IMR-90 (cell line): ENCODE data around the gene PDLIM5. TPM values are rescaled to one million over a fixed set of nuclear protein-coding genes. Genes with fewer than 3 reads are reported as not detected.

ENCODE experiments used
- ATAC-seq: fragments of 200-7000 bp; cut with Tn5 transposase; 2 replicates; pipeline ENCODE4 v1.9.1; 2020; ENCODE audit warnings: low read depth, mild to moderate bottlenecking, moderate library complexity
- Bru-seq: library from RNA; stranded (reverse); fragments of 400-500 nt; gene quantifications from one replicate; lab custom pipeline; 2021; lab: Mats Ljungman, UMichigan
- BruChase-seq, 2 experiments: library from RNA; stranded (reverse); fragments of 400-500 nt; gene quantifications; one replicate each; lab custom pipeline; 2021; lab: Mats Ljungman, UMichigan
- BruUV-seq: library from RNA; stranded (reverse); fragments of 400-500 nt; replicated peaks from 2 replicates; lab custom pipeline; 2021; lab: Mats Ljungman, UMichigan
- CTCF ChIA-PET: fragments of 300-600 bp; formaldehyde crosslinking; extraction: SDS; loops from one replicate; lab custom pipeline; 2021; ENCODE audit warnings: antibody characterized with exemption; lab: Yijun Ruan, JAX
- POLR2A ChIA-PET: fragments of 300-600 bp; sonication (Branson Sonifier 250); formaldehyde crosslinking; loops from one replicate; lab custom pipeline; 2022; ENCODE audit warnings: antibody characterized with exemption; ENCODE audit not compliant: unreplicated experiment; lab: Charles Lee
- DNase-seq: peaks from one replicate; pipeline ENCODE4 v3.0.0; 2013
- H2AFZ ChIP-seq: replicated peaks from 2 replicates; pipeline ENCODE3; 2013; ENCODE audit warnings: low read length, mild to moderate bottlenecking; ENCODE audit not compliant: poor library complexity
- H2AK5ac ChIP-seq: 2 replicates; pipeline ENCODE4 v1.6.1; 2013; ENCODE audit warnings: low read depth, low read length, inconsistent platforms
- H2AK9ac ChIP-seq: replicated peaks from 2 replicates; pipeline ENCODE3; 2013; ENCODE audit warnings: mild to moderate bottlenecking, low read depth, low read length, moderate library complexity; ENCODE audit not compliant: poor library complexity
- H2BK120ac ChIP-seq: 2 replicates; pipeline ENCODE4 v1.6.1; 2013; ENCODE audit warnings: low read depth, low read length, inconsistent platforms
- H2BK15ac ChIP-seq: 3 replicates; pipeline ENCODE4 v1.6.1; 2013; ENCODE audit warnings: low read depth, low read length, inconsistent platforms
- H2BK20ac ChIP-seq: 2 replicates; pipeline ENCODE4 v1.6.1; 2013; ENCODE audit warnings: low read depth, mild to moderate bottlenecking, inconsistent platforms, low read length, moderate library complexity
- H2BK5ac ChIP-seq: 2 replicates; pipeline ENCODE4 v1.6.1; 2013; ENCODE audit warnings: mild to moderate bottlenecking, low read depth, low read length, inconsistent platforms; ENCODE audit not compliant: poor library complexity, severe bottlenecking
- H3K14ac ChIP-seq: replicated peaks from 2 replicates; pipeline ENCODE4 v1.6.1; 2013; ENCODE audit warnings: low read depth, low read length, inconsistent platforms
- H3K18ac ChIP-seq: 2 replicates; pipeline ENCODE4 v1.6.1; 2013; ENCODE audit warnings: low read depth, low read length, control low read depth
- H3K23ac ChIP-seq: 2 replicates; pipeline ENCODE4 v1.6.1; 2013; ENCODE audit warnings: low read depth, low read length, inconsistent platforms
- H3K27ac ChIP-seq: 2 replicates; pipeline ENCODE4 v1.5.1; 2013; ENCODE audit warnings: mild to moderate bottlenecking, control low read depth, low read length; ENCODE audit not compliant: insufficient read depth
- H3K27me3 ChIP-seq: 2 replicates; pipeline ENCODE4 v1.6.1; 2013; ENCODE audit warnings: low read length; ENCODE audit not compliant: control insufficient read depth, insufficient read depth
- H3K36me3 ChIP-seq: 2 replicates; pipeline ENCODE4 v1.6.1; 2013; ENCODE audit warnings: low read length, mixed read lengths; ENCODE audit not compliant: control insufficient read depth, insufficient read depth
- H3K4ac ChIP-seq: 2 replicates; pipeline ENCODE4 v1.6.1; 2013; ENCODE audit warnings: low read depth, low read length, inconsistent platforms
- H3K4me1 ChIP-seq: 2 replicates; pipeline ENCODE4 v1.6.1; 2013; ENCODE audit warnings: low read length, mixed read lengths; ENCODE audit not compliant: control insufficient read depth, insufficient read depth
- H3K4me2 ChIP-seq: 2 replicates; pipeline ENCODE4 v1.6.1; 2013; ENCODE audit warnings: low read depth, mild to moderate bottlenecking, control low read depth, low read length, moderate library complexity
- H3K4me3 ChIP-seq: 2 replicates; pipeline ENCODE4 v1.5.1; 2013; ENCODE audit warnings: low read depth, mild to moderate bottlenecking, control low read depth, low read length, moderate library complexity; ENCODE audit not compliant: insufficient read depth
- H3K56ac ChIP-seq: 2 replicates; pipeline ENCODE4 v1.6.1; 2013; ENCODE audit warnings: low read length, inconsistent platforms; ENCODE audit not compliant: insufficient read depth; ENCODE audit errors: extremely low read depth
- H3K79me1 ChIP-seq, 2 experiments: 2 replicates each; pipeline ENCODE4 v1.6.1; 2013; ENCODE audit warnings: low read length in 2 of 2, inconsistent platforms in 1 of 2, low read depth in 1 of 2
- H3K9ac ChIP-seq: 2 replicates; pipeline ENCODE4 v1.6.1; 2013; ENCODE audit warnings: low read depth, low read length, control low read depth
- H3K9me1 ChIP-seq: 2 replicates; pipeline ENCODE4 v1.6.1; 2013; ENCODE audit warnings: low read length, inconsistent platforms; ENCODE audit not compliant: insufficient read depth
- H3K9me3 ChIP-seq: 2 replicates; pipeline ENCODE4 v1.6.1; 2013; ENCODE audit warnings: low read length; ENCODE audit not compliant: control insufficient read depth, insufficient read depth
- H4K20me1 ChIP-seq: 2 replicates; pipeline ENCODE4 v1.6.1; 2013; ENCODE audit warnings: low read length, inconsistent platforms; ENCODE audit not compliant: insufficient read depth
- H4K5ac ChIP-seq: 2 replicates; pipeline ENCODE4 v1.6.1; 2013; ENCODE audit warnings: mild to moderate bottlenecking, low read depth, low read length, control low read depth
- H4K8ac ChIP-seq, 2 experiments: 2 replicates each; pipeline ENCODE4 v1.6.1; 2013; ENCODE audit warnings: low read depth in 2 of 2, low read length in 2 of 2, control low read depth in 1 of 2, inconsistent platforms in 1 of 2
- H4K91ac ChIP-seq: 2 replicates; pipeline ENCODE4 v1.6.1; 2013; ENCODE audit warnings: low read depth, low read length, inconsistent platforms; ENCODE audit not compliant: insufficient read depth
- CEBPB ChIP-seq: IDR thresholded peaks from 2 replicates; pipeline ENCODE4 v1.6.1; 2012; ENCODE audit warnings: low read depth, low read length, improper control_type of control experiment
- CHD1 ChIP-seq: IDR thresholded peaks from 2 replicates; pipeline ENCODE4 v1.6.1; 2012; ENCODE audit warnings: low read depth, low read length, improper control_type of control experiment
- FOS ChIP-seq: fragments of 150-350 bp; IDR thresholded peaks from 2 replicates; pipeline ENCODE4 v1.6.1; 2016; ENCODE audit warnings: low read depth, low read length
- NFE2L2 ChIP-seq: fragments of 150-350 bp; IDR thresholded peaks from 2 replicates; pipeline ENCODE4 v1.6.1; 2016; ENCODE audit warnings: low read depth, mild to moderate bottlenecking, low read length
- POLR2A ChIP-seq: IDR thresholded peaks from 2 replicates; pipeline ENCODE4 v1.6.1; 2012; ENCODE audit warnings: mild to moderate bottlenecking, low read depth, low read length
- RCOR1 ChIP-seq: IDR thresholded peaks from 2 replicates; pipeline ENCODE4 v1.6.1; 2012; ENCODE audit warnings: mild to moderate bottlenecking, low read length, improper control_type of control experiment; ENCODE audit not compliant: insufficient replicate concordance
- RFX5 ChIP-seq: IDR thresholded peaks from 2 replicates; pipeline ENCODE4 v1.8.0; 2012; ENCODE audit warnings: low read depth, mild to moderate bottlenecking, low read length, moderate library complexity
- WGBS, 2 experiments: methylation state at CpG; one replicate each; pipeline versions ENCODE4 v1.1.5 to v1.1.7; 2013; ENCODE audit warnings: missing lambda C conversion rate in 2 of 2; ENCODE audit not compliant: insufficient read length in 1 of 2; ENCODE audit errors: extremely low coverage in 2 of 2; 5-methylcytosine and 5-hydroxymethylcytosine counted together
- dilution Hi-C: fragments of 300-500 bp; cut with HindIII; formaldehyde crosslinking; loops from one replicate; pipeline ENCODE4 v1.14.3; 2018; ENCODE audit warnings: low sequenced_read_pairs; ENCODE audit not compliant: unreplicated experiment
- in situ Hi-C: fragments of 300-500 bp; cut with MboI; formaldehyde crosslinking; loops from 3 replicates; pipeline ENCODE4 v1.14.3; 2019; ENCODE audit warnings: low sequenced_read_pairs, inconsistent platforms, mixed read lengths
- intact Hi-C: fragments of 100-400 bp; cut with micrococcal nuclease; formaldehyde crosslinking; loops from 2 replicates; pipeline ENCODE4 v1.10.0; 2022
- long read RNA-seq: library from polyadenylated mRNA; unstranded; transcript quantifications from one replicate; pipeline ENCODE4 v2.0.0, GENCODE V29; 2021; ENCODE audit not compliant: unreplicated experiment
- polyA plus RNA-seq, 3 experiments: library from polyadenylated mRNA; depleted of rRNA; stranded (reverse); fragments of >200 nt; gene quantifications; 2 replicates each; pipeline ENCODE4 v1.2.3, GENCODE V29; 2012; ENCODE audit warnings: low replicate concordance in 1 of 3
- total RNA-seq: library from RNA; depleted of rRNA; stranded (reverse); fragments of >200 nt; gene quantifications from 2 replicates; pipeline ENCODE4 v1.2.3, GENCODE V29; 2012; rRNA removed
- TF ChIP-seq, protein P1 (sequence below): conservative IDR thresholded peaks from 2 replicates; pipeline ENCODE4 v1.5.1; 2012; ENCODE audit warnings: mild to moderate bottlenecking, low read depth, low read length, improper control_type of control experiment
- TF ChIP-seq, protein P2 (sequence below): fragments of 150-350 bp; IDR thresholded peaks from 2 replicates; pipeline ENCODE4 v1.6.1; 2016; ENCODE audit warnings: low read depth, mild to moderate bottlenecking, low read length, moderate library complexity, borderline replicate concordance

Gene PDLIM5, protein sequence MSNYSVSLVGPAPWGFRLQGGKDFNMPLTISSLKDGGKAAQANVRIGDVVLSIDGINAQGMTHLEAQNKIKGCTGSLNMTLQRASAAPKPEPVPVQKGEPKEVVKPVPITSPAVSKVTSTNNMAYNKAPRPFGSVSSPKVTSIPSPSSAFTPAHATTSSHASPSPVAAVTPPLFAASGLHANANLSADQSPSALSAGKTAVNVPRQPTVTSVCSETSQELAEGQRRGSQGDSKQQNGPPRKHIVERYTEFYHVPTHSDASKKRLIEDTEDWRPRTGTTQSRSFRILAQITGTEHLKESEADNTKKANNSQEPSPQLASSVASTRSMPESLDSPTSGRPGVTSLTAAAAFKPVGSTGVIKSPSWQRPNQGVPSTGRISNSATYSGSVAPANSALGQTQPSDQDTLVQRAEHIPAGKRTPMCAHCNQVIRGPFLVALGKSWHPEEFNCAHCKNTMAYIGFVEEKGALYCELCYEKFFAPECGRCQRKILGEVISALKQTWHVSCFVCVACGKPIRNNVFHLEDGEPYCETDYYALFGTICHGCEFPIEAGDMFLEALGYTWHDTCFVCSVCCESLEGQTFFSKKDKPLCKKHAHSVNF
- total RNA-seq (159 and 188 TPM in 2 replicates), polyA plus RNA-seq (2012; rRNA removed) (96.5 and 98.9 TPM in 2 replicates), Bru-seq, nascent RNA (percentile 93 among the genes with signal in this experiment), BruChase-seq, experiment 1, labeled RNA remaining after a 6-hour chase (percentile 70 among the genes with signal in this experiment), BruChase-seq, experiment 2, labeled RNA remaining after a 2-hour chase (percentile 65 among the genes with signal in this experiment)
- polyA plus RNA-seq (2012; cell fraction: cytosol; rRNA removed), result 50.8 and 51.2 TPM in 2 replicates
- 53.9 and 106 TPM in 2 replicates for polyA plus RNA-seq (2012; cell fraction: nucleus; rRNA removed; ENCODE audit: low replicate concordance)
- long read RNA-seq, full-length matches to known transcripts, result 19 of 41 reads
- long read RNA-seq, partial matches to known transcripts, result 9 of 41 reads
- long read RNA-seq, other reads (novel, unspliced or antisense), result 13 of 41 reads

DNA sequence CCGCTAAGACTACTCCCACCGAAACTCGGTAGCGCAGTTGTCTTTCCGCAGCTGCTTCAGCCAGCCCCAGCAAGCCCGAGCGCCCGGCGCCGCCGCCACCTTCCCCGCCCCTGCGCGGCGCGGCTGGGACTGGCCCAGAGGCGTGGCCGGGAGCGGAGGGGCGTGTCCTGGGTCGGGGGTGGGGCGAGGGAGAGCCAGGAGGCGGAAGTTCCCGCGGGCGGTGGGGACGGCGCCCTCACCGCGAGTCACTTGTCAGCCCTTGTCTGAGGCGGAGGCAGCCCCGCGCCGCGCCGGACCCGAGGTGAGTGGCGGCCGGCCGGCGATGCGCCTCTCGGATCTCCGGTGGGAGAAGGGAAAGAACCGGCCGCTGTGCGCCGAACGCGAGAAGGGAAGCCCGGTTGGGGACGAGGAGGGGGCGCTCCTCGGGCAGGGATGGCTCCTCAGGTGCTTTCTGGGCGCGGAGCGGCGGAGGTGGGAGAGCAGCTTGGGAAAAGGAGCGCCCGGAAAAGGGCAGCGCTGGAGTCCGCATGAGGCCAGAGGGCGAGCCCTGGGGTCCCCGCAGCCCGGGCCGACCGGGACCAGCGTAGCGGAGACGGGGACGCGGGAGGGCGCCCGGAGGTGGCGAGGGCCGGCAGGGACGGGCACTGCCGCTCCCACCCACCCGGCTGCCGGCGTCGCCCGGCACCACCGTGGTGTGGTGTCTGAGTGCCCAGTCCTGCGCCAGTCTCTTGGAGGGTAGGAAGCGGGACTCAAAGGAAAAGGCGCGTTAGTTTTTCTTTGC is at the start of gene PDLIM5:
TSS of gene PDLIM5 (plus strand) at position 248 of the 781 bp plus-strand sequence. CDS start 3,347 bp downstream, outside the sequence.
- Histone ChIP-seq H3K14ac (peak within 1 kb of the TSS; percentile 97), H3K4me2 (peak within 1 kb of the TSS; percentile 96), H3K79me1 (peaks cover 0 to 13% of the 10 kb centered on the region in 2 experiments; a peak in 3 of 4 replicates), H2BK20ac (peak within 1 kb of the TSS; percentile 22; the same call in 1 of the 2 replicates), H3K9me3 (no peaks in the 10 kb centered on the region), H3K36me3 (peaks cover 2% of the 10 kb centered on the region; the same call in 1 of the 2 replicates), H4K8ac (peak within 1 kb of the TSS; percentile 66 to 76), H2AK9ac (peak within 1 kb of the TSS; percentile 28), H3K4me3 (peak within 1 kb of the TSS; percentile 99), H3K18ac (peak within 1 kb of the TSS; percentile 90), H4K20me1 (peaks cover 13% of the 10 kb centered on the region; the same call in 1 of the 2 replicates), H4K5ac (peak within 1 kb of the TSS; percentile 67; the same call in 1 of the 2 replicates), H4K91ac (peak within 1 kb of the TSS; percentile 62), H3K27ac (peak within 1 kb of the TSS; percentile 93), H3K23ac (peak within 1 kb of the TSS; percentile 91), H3K9me1 (peaks cover 4% of the 10 kb centered on the region; the same call in 1 of the 2 replicates), H3K27me3 (no peaks in the 10 kb centered on the region), H2AK5ac (peak within 1 kb of the TSS; percentile 72), H2BK15ac (peak within 1 kb of the TSS; percentile 57; the same call in 2 of the 3 replicates), H3K4ac (peak within 1 kb of the TSS; percentile 85), H3K9ac (peak within 1 kb of the TSS; percentile 90), H3K4me1 (peaks cover 7% of the 10 kb centered on the region), H2AFZ (peak within 1 kb of the TSS; percentile 93), H3K56ac (peak within 1 kb of the TSS; percentile 86), H2BK5ac (peak within 1 kb of the TSS; percentile 93), H2BK120ac (peak within 1 kb of the TSS; percentile 71)
- BruUV-seq, result no TSS peak
- intact Hi-C loops (loop anchor here (2.0 to 5.0 kb wide), 5 partner anchors 45 to 665 kb away; no protein-coding TSS in a partner anchor), in situ Hi-C loops (no loop called here), dilution Hi-C loops (no loop called here)
- ATAC-seq, result peak; percentile 92
- ChIA-PET POLR2A (interaction anchor here (0.6 to 1.0 kb wide), 2 partner anchors 10 to 38 kb away, joined by 3 to 20 read pairs; no protein-coding TSS in a partner anchor), CTCF (interaction anchor here (1.0 to 1.2 kb wide), 3 partner anchors 16 to 72 kb away, joined by 3 to 5 read pairs (median 4); no protein-coding TSS in a partner anchor)
- DNase-seq, result peak; percentile 84
- WGBS, 2 experiments, result 0% methylated on average over 16 of the region's 88 CpGs; no CpG with 5 or more reads in 1 of the 2 experiments
- TF ChIP-seq CHD1 (no peak), FOS (no peak), POLR2A (peak; percentile 96), RFX5 (no peak), NFE2L2 (no peak), CEBPB (no peak), RCOR1 (peak; percentile 28)
- TF ChIP-seq, protein P1, sequence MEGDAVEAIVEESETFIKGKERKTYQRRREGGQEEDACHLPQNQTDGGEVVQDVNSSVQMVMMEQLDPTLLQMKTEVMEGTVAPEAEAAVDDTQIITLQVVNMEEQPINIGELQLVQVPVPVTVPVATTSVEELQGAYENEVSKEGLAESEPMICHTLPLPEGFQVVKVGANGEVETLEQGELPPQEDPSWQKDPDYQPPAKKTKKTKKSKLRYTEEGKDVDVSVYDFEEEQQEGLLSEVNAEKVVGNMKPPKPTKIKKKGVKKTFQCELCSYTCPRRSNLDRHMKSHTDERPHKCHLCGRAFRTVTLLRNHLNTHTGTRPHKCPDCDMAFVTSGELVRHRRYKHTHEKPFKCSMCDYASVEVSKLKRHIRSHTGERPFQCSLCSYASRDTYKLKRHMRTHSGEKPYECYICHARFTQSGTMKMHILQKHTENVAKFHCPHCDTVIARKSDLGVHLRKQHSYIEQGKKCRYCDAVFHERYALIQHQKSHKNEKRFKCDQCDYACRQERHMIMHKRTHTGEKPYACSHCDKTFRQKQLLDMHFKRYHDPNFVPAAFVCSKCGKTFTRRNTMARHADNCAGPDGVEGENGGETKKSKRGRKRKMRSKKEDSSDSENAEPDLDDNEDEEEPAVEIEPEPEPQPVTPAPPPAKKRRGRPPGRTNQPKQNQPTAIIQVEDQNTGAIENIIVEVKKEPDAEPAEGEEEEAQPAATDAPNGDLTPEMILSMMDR, result no peak
- TF ChIP-seq, protein P2, sequence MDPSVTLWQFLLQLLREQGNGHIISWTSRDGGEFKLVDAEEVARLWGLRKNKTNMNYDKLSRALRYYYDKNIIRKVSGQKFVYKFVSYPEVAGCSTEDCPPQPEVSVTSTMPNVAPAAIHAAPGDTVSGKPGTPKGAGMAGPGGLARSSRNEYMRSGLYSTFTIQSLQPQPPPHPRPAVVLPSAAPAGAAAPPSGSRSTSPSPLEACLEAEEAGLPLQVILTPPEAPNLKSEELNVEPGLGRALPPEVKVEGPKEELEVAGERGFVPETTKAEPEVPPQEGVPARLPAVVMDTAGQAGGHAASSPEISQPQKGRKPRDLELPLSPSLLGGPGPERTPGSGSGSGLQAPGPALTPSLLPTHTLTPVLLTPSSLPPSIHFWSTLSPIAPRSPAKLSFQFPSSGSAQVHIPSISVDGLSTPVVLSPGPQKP, result no peak
